GM19467 (cell line): Measurements from ENCODE around the gene SLC38A3.
"Not testable (repeated sequence)": the region's sequence is repeated elsewhere in the genome, so short reads cannot be mapped to it uniquely, and the experiment has no call there.

Experiments
- ATAC-seq: cut with Tn5 transposase; IDR thresholded peaks from one replicate; pipeline ENCODE4 v1.9.1; 2021; ENCODE audit warnings: mild to moderate bottlenecking, moderate library complexity; ENCODE audit not compliant: unreplicated experiment

The SLC38A3 gene

DNA sequence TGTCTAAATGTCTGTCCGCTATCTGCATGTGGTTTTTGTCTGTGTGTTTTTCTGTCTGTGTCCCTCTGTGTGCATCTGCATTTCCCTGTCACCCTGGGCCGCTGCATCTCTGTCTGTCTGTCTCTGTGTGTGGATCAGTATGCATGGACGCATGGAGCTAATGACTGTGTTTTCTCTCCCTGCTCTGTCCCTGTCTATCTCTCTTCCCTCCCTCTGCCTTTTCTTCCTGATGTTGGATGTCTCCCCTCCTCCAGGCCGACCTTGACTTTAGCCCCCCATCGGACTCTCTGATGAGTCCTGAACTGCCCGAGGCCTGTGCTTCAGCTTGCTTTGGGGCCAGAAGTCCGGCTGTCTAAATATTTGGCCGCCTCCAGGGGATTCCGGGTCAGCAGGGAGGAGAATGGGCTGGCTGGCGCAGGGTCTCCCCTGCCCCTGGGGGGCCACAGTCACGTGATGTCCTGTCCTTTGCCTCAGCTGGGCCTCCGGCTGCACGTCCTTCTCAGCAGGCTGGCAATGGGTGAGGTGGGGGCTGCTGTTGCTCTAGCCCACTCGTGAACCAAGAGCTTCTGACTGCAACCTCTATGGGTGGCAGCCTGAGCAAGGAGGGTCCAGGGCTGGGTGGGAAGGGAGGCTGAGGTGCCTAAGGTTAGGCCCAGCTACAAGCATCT lies 3.7 kb downstream of the SLC38A3 start:
- no peak for ATAC-seq

DNA sequence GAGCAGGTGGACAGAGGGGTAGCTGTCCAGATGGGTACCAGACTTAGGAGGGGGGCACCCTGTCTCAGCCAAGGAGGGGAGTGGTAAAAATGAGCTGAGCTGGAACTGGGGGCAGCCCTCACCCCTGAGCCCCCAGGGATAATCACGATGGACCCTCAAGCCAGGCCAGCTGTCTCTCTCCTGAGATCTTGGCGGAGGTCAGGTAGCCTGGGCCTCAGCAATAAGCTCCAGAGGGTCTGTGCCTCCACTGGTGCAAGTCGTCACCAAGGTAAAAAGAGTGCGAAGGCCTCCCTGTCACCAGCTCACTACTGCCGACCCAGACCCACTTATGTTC lies 5.1 kb downstream of the SLC38A3 start:
- no peak for ATAC-seq

DNA sequence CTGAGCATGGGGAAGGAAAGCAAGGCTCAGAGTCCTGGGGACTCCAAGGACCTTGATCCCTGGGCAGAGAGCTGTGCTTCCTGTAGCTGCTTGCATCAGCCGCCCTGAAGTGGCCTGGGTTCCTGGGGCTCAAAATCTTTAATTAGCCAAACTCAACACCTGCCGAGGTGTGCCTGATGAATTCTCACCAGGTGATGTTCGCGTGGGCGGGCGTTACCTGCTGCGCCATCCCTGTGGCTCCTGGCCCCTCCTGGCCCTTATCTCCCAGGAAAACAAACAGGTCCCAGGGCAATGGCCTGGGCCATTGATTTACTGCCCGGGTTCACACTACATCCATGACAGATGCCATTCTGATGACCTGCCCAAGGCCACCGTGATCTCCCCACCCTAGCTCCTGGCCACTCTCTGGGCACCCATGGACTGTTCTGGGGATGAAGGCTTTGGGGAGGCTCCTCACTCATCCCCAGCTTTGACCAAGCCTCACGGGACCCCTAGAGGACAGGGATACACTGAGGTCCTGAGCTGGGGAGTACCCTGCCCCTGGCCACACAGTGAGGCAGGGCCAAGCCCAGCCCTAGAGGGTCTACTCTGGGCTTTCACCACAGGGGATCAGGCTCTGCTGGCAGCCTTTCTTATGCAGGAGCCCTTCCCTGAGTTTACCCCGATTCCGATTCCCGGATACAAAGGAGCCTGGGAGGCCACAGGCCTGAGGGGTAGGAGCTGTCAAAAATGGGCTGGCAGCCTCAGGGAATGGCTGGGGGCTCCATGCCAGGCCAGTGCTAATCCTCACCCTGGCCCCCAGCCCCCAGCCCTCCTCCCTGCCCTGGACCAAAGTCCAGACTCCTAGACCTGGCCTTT lies 5.7 kb downstream of the SLC38A3 start:
- ATAC-seq, result no peak

DNA sequence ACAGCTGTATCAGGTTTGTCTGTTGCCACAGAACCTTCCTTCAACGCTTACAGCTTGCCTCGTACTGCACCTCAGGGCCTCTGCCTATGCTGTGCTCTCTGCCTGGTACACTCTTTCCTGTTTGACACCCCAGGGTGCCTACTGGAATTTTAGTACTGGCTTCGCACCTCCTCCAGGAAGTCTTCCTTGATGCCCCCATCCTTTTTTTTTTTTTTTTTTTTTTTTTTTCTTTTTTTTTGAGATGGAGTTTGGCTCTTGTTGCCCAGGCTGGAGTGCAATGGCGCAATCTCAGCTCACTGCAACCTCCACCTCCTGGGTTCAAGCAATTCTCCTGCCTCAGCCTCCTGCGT lies 6.3 kb downstream of the SLC38A3 start:
- not testable (repeated sequence) for ATAC-seq

DNA sequence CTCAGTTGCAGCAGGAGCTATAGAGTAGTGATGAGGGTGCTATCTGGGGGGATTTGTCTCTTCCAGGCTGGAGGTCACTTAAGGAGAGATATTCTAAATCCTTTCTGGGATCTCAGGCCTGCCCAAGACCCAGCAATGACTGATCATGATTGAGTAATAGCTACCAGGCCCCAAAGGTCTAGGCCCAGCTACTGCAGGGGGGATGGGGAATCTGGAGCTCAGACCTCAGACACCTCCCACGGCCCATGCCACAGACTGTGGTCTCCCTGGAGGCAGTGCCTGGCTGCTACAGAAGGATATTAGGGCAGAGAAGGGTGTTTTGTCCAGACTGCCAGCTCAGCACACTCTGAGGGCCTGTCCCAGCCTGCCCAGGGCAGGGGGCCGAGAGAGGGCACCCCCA lies 6.9 kb downstream of the SLC38A3 start:
- no peak for ATAC-seq

DNA sequence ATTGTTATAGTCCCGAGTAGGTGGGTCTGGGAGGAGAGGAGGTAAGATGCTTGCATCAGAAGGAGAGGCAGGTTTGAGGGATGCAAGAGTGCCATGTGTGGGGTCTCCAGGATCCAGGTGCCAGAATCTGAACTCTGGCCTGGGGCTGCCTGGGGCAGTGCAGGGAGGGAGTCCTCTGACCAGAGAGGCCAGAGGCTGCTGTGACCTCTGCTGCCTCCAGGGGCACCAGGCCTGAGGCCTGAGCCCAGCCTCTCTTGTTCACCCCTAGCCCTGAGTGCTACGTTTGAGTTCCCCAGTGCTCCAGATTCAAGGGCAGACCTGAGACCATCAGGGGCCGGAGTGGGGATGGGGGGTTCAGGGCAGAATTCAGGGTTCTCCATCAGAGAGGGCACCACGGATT lies 7.4 kb downstream of the SLC38A3 start:
- no peak for ATAC-seq

DNA sequence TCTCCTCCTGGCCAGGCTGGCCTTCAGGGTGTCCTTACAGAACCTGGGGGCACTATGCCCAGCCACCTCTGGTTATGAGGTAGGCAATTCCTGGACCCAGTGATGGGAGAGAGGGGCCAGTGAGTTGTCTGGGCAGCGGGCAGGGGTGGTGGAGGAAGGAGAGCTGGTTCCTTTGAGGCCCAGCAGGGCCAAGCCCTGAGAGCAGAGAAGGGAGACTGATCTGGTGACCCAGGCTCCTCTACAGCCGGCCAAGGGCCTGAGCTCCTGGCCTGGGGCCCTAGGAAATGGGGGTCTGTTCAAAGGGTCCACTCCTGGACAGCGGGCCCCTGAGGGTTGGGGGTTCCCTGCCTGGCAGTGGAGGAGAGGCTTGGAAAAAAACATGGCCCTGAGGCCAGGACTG lies 7.9 kb downstream of the SLC38A3 start:
- no peak for ATAC-seq

DNA sequence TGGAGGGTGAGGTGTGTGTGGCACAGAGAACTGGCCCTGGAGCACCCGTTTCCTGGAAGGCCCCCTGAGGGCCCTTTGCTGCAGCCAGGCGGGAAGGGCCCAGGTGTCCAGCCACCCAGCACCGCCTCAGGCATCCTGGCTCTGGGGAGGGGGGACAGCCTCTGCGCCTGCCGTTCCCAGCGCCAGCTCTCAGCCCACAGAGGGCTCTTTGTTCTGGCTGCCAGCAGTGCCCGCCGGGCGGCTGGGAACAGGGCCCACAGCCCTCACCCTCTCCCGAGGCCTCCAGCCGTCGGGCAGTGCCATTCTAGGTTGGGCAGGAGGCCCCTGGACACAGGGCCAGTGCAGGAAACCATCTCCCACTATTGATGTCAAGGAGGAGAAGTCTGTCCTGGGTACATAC lies 8.3 kb downstream of the SLC38A3 start:
- no peak for ATAC-seq

DNA sequence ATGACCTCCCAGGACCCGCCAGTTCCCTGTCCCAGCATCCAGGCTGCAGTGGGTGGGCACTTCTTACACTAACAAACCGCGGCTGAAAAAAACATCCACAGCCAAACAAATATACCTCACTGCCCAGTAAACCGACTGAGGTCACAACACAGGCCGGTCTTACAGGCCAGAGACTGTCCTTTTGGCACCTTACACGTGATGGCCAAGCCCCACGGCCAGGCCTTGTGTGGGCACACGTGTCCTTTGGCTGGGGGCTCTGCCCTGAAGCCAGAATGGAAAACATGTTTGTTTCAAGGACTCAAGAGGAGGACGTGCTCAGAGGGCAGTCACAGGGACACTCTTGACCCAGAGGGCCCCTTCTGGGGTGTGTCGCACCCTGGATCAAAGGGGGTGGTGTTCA lies 9.8 kb downstream of the SLC38A3 start:
- ATAC-seq, result no peak

DNA sequence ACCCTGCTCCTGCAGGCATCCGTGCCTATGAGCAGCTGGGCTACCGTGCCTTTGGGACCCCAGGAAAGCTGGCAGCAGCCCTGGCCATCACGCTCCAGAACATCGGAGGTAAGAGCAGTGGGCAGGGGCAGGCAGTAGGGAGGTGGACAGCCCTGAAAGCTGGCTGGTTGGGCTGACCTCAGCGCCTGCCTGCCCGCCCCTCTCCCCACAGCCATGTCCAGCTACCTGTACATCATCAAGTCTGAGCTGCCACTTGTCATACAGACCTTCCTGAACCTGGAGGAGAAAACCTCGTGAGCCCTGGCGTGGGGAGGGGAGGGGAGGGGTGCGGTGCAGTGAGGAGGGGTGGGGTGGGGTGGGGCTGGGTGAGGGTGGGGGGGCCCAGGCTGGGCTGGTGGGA lies 10.5 kb downstream of the SLC38A3 start:
- no peak for ATAC-seq

DNA sequence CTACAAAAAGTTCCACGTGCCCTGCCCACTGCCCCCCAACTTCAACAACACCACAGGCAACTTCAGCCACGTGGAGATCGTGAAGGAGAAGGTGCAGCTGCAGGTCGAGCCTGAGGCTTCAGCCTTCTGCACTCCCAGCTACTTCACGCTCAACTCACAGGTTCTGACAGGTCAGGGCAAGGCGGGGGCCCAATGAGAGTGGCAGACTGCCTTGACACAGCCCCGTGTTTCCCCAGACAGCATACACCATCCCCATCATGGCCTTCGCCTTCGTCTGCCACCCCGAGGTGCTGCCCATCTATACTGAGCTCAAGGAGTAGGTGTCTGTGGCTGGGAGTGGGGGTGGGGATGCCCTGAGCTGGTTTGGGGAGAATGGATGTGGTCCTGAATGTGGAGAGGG lies 12.6 kb downstream of the SLC38A3 start:
- no peak for ATAC-seq

DNA sequence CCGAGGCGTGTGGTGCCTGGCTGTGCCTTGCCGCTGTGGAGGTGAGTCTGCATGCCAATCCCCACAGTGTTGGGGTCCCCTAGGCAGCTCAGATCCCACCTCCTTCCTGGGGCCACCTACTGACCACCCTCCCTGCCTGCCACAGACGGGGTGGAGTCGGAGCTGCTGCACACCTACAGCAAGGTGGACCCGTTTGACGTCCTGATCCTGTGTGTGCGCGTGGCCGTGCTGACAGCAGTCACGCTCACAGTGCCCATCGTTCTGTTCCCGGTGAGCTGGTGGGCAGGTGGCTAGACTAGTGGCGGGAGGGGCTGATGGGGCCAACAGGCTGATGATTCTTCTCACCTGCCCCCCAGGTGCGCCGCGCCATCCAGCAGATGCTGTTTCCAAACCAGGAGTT lies 13.4 kb downstream of the SLC38A3 start:
- ATAC-seq, result no peak

DNA sequence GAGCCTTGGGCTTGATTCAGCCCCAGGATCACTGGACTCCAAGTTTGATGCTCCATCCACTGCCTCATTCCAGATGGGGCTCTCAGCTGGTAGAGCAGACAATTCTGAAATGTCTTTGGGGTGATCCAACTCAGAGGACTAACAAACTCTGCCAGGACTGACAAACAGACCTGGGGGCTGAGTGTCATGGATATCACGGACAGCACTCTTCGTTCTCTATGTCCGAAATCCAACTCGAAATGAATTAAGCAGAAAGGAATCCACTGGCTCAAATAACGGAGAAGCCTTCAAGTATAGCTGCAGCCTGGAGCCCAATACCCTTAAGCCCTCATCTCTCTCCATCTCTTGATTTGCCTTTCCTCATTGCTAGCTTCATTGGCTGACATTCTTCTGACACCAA lies 14.2 kb downstream of the SLC38A3 start:
- no peak for ATAC-seq

DNA sequence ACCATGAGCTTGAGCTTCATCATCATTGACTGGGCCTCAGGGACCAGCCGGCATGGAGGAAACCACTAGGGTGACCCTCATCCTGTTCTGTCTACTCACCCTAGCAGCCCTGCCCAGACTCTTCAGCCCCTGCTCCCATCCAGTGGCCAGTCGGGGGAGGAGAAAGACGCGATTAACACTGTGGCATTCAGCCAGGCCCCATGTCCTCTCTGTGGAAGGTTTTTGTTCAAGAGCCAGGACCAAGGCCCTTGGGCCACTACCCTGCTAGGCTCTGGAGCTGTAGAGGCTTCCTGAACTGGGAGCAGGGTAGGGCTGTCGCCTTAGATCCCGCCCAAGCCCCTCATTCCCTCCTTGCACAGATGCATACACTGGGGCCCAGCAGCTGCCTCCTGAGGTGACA lies 15.0 kb downstream of the SLC38A3 start:
- ATAC-seq, result no peak

DNA sequence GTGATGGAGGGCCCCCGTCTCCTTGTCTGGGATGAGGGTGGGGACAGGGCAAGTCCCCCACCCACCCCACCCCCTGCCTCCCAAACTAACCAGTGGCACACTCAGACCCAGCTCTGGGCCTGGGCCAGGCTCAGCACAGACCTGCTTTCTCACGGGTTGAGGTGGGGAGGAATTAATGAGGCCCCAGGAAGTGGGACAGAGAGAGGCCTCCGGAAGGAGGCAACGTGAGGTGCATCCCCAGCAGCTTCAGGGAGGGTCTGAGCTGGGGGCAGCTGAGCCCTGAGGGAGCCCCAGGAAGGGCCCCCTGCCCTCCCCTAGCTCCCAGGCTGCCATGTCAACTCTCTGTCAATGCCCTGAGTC lies 16.0 kb downstream of the SLC38A3 start:
- no peak for ATAC-seq

DNA sequence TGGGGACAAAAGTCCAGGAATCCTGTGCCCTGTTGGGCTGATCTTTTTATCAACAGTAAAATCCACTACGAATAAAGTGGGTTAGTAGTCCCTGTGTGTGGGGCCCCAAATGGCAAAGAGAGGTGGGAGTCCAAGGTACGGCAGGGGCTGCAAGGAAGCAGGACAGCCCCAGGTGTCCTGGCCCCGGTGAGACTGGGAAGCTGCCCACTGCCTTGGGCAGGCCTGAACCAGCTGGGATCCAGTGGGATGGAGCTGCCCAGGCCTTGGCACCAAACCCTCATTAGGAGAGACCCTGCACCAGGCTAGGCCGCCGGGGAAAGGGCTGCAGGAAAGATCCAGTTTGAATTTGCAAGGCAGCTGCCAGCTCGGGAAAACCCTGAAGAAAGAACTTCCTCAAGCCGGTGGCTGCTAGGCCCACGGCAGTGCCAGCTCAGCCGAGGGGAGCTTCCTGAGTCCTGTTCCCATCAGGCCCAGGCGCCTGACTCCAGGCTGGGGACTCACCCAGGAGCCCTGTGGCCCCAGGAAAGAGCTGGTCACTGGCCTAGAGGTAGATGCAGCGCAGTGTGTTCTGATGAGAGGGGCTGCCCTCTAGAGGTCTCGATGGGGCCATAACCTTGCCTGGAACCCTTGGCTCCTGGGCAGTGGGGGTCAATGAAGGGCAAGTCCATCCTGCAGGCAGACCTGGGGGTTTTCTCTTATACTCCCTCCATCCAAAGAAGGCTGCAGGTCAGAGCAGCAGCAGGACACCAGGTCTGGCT lies 16.5 kb downstream of the SLC38A3 start:
- ATAC-seq, result no peak

DNA sequence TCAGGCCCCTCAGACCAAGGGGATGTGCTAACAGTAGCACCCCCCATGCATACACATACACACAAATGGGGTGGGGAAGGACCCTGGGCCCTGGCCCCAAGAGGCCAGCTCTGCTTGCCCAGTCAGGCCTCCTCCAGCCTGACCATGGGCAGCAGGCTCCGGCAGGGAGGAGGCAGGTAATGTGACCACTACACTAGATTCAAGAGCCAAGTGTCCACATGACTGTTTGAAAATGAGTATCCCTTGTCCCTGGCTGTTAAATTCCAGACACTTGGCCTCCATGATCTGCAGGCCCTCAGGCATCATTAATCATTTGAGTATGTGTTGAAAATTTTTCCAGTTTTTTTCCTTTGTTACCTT lies 17.1 kb downstream of the SLC38A3 start:
- ATAC-seq, result no peak

DNA sequence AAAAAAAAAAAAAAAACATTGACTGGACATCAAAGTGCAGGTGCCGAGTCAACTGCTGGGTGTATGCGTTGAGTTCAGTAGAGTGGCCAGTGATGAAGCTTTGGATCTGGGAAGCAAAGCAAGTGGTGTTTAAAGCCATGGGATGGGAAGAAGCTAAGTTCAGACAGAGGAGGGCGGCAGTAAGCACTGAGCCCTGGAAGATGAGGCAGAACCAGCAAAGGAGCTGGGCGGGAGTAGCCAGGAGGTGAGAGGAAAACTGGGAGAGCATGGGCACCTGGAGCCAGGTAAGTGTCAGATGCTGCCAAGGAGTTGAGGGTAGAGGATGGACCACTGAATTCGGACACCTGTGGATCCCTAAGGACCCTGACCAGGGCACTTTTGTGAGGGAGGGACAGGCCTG lies 19.6 kb downstream of the SLC38A3 start:
- ATAC-seq, result no peak

DNA sequence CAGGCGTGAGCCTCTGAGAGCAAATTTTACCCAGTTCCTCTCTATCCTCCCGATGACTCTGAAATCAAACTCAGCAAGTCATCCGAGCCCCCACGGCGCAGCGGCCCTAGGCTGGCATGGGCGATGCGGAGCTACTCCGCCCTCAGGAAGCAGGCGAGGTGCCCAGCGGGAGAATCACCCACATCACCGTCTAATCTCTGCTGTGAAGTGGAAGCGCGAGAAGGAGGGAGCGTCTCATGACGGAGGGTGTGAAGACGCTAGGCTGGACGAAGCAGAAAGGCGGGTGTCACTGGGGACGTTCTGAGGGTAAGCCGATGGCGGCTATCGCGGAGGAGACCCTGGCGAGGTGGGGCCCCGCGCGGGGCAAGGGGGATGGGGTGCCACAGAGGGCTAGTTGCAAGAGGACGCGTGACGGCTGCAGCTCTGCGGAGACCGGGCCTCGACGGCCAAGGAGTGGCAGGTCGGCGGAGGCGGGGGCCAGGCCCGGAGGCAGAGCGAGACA lies 21.9 kb downstream of the SLC38A3 start:
- ATAC-seq, result peak; percentile 17

DNA sequence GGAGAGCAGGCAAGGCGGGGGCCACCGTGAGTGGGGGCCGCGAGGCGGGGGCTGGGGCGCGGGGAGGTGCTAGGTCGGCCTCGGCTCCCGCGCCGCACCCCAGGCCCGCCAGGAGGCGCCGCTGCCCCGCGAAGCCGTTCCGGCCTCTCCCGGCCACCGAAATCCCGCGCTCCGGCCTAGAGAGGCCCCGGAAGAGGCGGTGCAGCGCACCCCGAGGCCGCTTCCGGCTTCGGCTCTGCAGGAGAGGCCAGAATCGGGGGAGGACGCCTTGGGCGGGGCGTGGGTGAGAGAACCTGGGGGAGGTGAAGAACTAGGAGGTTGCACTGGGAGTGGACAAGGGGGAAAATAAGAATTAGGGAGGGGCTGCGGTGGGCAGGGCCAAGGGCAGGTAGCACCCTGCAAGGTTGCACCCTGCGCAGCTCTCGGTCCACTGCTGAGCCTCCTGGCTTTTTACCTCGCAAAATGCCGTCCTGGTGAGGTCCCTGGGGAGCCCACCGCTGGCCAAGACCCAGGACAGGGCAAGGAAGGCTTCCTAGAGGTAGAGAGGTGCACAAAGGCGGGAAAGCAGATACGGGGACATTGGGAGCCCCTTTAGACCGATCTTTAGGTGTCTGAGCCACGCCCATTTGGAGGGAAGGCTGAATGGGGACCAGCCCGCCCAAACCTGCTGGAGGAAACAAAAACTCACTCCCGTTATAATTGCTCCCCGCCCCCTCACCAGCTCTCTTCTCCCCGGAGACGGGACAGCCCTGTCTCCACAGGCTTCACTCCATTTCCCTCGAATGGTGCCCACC lies 22.5 kb downstream of the SLC38A3 start:
- ATAC-seq, result peak; percentile 73

DNA sequence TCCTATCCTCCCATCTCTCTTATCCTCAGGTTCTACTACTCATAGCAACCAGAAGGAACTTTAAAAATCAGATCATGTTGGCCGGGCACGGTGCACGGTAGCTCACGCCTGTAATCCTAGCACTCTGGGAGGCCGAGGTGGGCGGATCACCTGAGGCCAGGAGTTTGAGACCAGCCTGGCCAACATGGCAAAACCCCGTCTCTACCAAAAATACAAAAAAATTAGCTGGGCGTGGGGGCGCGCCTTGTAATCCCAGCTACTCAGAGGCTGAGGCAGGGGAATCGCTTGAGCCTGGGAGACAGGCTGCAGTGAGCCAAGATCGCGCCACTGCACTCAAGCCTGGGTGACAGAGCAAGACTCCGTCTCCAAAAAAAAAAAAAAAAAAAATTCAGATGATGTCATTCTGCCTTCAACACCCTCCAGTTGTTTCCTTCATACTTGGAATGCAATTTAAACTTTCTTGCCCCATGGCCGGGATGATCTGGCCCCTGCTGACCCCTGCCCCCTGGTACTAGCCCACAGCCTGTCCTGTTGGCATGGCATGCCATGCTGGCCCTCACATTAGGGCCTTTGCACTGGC lies 23.2 kb downstream of the SLC38A3 start:
- ATAC-seq, result not testable (repeated sequence)
